ENCODE results near the gene SASH1. TPM values are rescaled to one million over a fixed set of nuclear protein-coding genes. Genes with fewer than 3 reads are reported as not detected.

The SASH1 gene
- total RNA-seq, 1 donor from 2014 or later = 15.5 TPM

- Histone ChIP-seq H2AFZ (ENCODE audit: low read depth, low read length) (no peak overlapping the region), H4K20me1 (ENCODE audit: insufficient read depth, low read length) (no peaks in the 10 kb centered on the region), H3K27me3 (ENCODE audit: insufficient read depth, low read length) (no peaks in the 10 kb centered on the region), H3K4me1 (ENCODE audit: insufficient read depth, low read length) (peaks cover 3% of the 10 kb centered on the region), H3K9me3 (ENCODE audit: insufficient read depth, low read depth, low read length) (no peaks in the 10 kb centered on the region), H3K36me3 (ENCODE audit: insufficient read depth, low read length) (no peaks in the 10 kb centered on the region), H3K79me2 (ENCODE audit: insufficient read depth, low read length) (no peaks in the 10 kb centered on the region), H3K4me3 (ENCODE audit: insufficient read depth, low read depth, low read length) (no peak overlapping the region), H3K4me2 (ENCODE audit: low read length) (peak overlapping the region; percentile 65), H3K27ac (ENCODE audit: low read depth, low read length) (peak overlapping the region; percentile 55), H3K9ac (ENCODE audit: low read length) (no peak overlapping the region)
- no peak for DNase-seq (ENCODE audit: low read depth)
- no peaks in the 10 kb centered on the region for H3K27me3 Mint-ChIP-seq (ENCODE audit: low read depth, unreplicated experiment)
- H3K9me3 Mint-ChIP-seq (ENCODE audit: unreplicated experiment) = no peaks in the 10 kb centered on the region
- FAIRE-seq = no peak
- TF ChIP-seq CTCF (IDR thresholded peaks at IDR 0.05; ENCODE audit: insufficient read depth, low read depth, low read length) (no peak), EZH2 (IDR thresholded peaks at IDR 0.05; ENCODE audit: insufficient read depth, low read length) (no peak)
- H3K27ac Mint-ChIP-seq (ENCODE audit: unreplicated experiment) = no peak overlapping the region
- no peak overlapping the region for H3K4me3 Mint-ChIP-seq (ENCODE audit: unreplicated experiment)
- no peaks in the 10 kb centered on the region for H3K36me3 Mint-ChIP-seq (ENCODE audit: low read depth, unreplicated experiment)
- no peaks in the 10 kb centered on the region for H3K4me1 Mint-ChIP-seq (ENCODE audit: low read depth, unreplicated experiment)
Observed at GRCh38 chr6:148406579-148407371, 64.1 kb downstream of the SASH1 start.

DNA sequence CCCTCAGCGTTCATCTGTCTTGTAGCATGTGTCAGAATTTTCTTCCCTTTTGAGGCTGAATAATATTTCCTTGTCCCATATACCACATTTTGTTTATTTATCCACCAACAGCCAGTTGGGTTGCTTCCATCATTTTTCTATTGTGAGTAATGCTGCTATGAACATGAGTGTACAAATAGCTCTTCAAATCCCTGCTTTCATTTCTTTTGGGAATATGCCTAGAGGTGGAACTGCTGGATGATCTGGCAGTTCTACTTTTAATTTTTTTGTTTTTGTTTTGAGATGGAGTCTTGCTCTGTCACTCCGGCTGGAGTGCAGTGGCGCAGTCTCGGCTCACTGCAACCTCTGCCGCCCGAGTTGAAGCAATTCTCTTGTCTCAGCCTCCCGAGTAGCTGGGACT lies 64.7 kb downstream of the SASH1 start:
- Mint-ChIP-seq H3K36me3 (ENCODE audit: low read depth, unreplicated experiment) (no peaks in the 10 kb centered on the region), H3K4me1 (ENCODE audit: low read depth, unreplicated experiment) (no peaks in the 10 kb centered on the region), H3K4me3 (ENCODE audit: unreplicated experiment) (no peak overlapping the region), H3K27me3 (ENCODE audit: low read depth, unreplicated experiment) (no peaks in the 10 kb centered on the region), H3K27ac (ENCODE audit: unreplicated experiment) (no peak overlapping the region), H3K9me3 (ENCODE audit: unreplicated experiment) (no peaks in the 10 kb centered on the region)
- Histone ChIP-seq H3K4me2 (ENCODE audit: low read length) (peak overlapping the region; percentile 65), H3K9ac (ENCODE audit: low read length) (no peak overlapping the region), H3K4me3 (ENCODE audit: insufficient read depth, low read depth, low read length) (no peak overlapping the region), H3K27me3 (ENCODE audit: insufficient read depth, low read length) (no peaks in the 10 kb centered on the region), H4K20me1 (ENCODE audit: insufficient read depth, low read length) (no peaks in the 10 kb centered on the region), H2AFZ (ENCODE audit: low read depth, low read length) (no peak overlapping the region), H3K4me1 (ENCODE audit: insufficient read depth, low read length) (peaks cover 3% of the 10 kb centered on the region), H3K27ac (ENCODE audit: low read depth, low read length) (peak overlapping the region; percentile 55), H3K9me3 (ENCODE audit: insufficient read depth, low read depth, low read length) (no peaks in the 10 kb centered on the region), H3K79me2 (ENCODE audit: insufficient read depth, low read length) (no peaks in the 10 kb centered on the region), H3K36me3 (ENCODE audit: insufficient read depth, low read length) (no peaks in the 10 kb centered on the region)
- DNase-seq (ENCODE audit: low read depth) (peak; percentile 97), FAIRE-seq (peak; percentile 91)
- TF ChIP-seq EZH2 (IDR thresholded peaks at IDR 0.05; ENCODE audit: insufficient read depth, low read length) (no peak), CTCF (IDR thresholded peaks at IDR 0.05; ENCODE audit: insufficient read depth, low read depth, low read length) (no peak)

Measured in astrocyte (in vitro differentiated cells and primary cell).